Activated CD8-positive, alpha-beta memory T cell treated with anti-CD3 and anti-CD28 coated beads, Interleukin-2, amount 10 ng/mL, durations not matched to agents 7 days and 5 days (primary cell): ENCODE data around the gene C4orf33. TPM values are rescaled to one million over a fixed set of nuclear protein-coding genes. Genes with fewer than 3 reads are reported as not detected.
"Not testable (repeated sequence)": the region's sequence is repeated elsewhere in the genome, so short reads cannot be mapped to it uniquely, and the experiment has no call there.

Experiments
- ATAC-seq: fragments of 150-1000 bp; cut with Tn5 transposase; one replicate; pipeline ENCODE4 v1.10.0; 2021; ENCODE audit warnings: moderate library complexity
- CTCF ChIA-PET: fragments of 350-600 bp; sonication (Branson Sonifier 250); formaldehyde crosslinking; loops from one replicate; lab custom pipeline; 2021; ENCODE audit warnings: antibody characterized with exemption; lab: Charles Lee
- DNase-seq: peaks from one replicate; pipeline ENCODE4 v3.0.0-alpha.2; 2020
- H3K27ac Mint-ChIP-seq: one replicate; pipeline ENCODE4 v1.8.0; 2021; ENCODE audit warnings: mild to moderate bottlenecking, mixed read lengths
- H3K27me3 Mint-ChIP-seq: one replicate; pipeline ENCODE4 v1.8.0; 2021; ENCODE audit warnings: mixed read lengths
- H3K36me3 Mint-ChIP-seq: one replicate; pipeline ENCODE4 v1.8.0; 2021; ENCODE audit warnings: mild to moderate bottlenecking, mixed read lengths
- H3K4me1 Mint-ChIP-seq: one replicate; pipeline ENCODE4 v1.8.0; 2021; ENCODE audit warnings: mixed read lengths
- H3K4me3 Mint-ChIP-seq: one replicate; pipeline ENCODE4 v1.8.0; 2021; ENCODE audit warnings: mild to moderate bottlenecking, moderate library complexity, mixed read lengths
- H3K9me3 Mint-ChIP-seq: one replicate; pipeline ENCODE4 v1.8.0; 2022; ENCODE audit warnings: low read depth, mixed read lengths
- total RNA-seq, 2 experiments: library from RNA; stranded (reverse); gene quantifications; one replicate each; pipeline ENCODE4 v1.2.3, GENCODE V29; 2021

The C4orf33 gene
- total RNA-seq, 2 experiments from 2014 or later: 21.7 to 30.2 TPM

- ATAC-seq: no peak
- H3K4me1 Mint-ChIP-seq: peaks cover 36% of the 10 kb centered on the region
- peak overlapping the region; percentile 96 for H3K27ac Mint-ChIP-seq
- no peak for DNase-seq
- CTCF ChIA-PET: interaction anchor here (1.8 to 2.7 kb wide), 2 partner anchors 231 to 282 kb away, joined by 4 to 13 read pairs; no protein-coding TSS in a partner anchor
- peaks cover 7% of the 10 kb centered on the region for H3K36me3 Mint-ChIP-seq
- no peaks in the 10 kb centered on the region for H3K27me3 Mint-ChIP-seq
- H3K4me3 Mint-ChIP-seq: no peak overlapping the region
- H3K9me3 Mint-ChIP-seq: no peaks in the 10 kb centered on the region
Measured at GRCh38 chr4:129094347-129094746, 1.6 kb upstream of the C4orf33 start.

- DNase-seq: no peak
- peaks cover 13% of the 10 kb centered on the region for H3K36me3 Mint-ChIP-seq
- no peak overlapping the region for H3K27ac Mint-ChIP-seq
- H3K9me3 Mint-ChIP-seq: no peaks in the 10 kb centered on the region
- ATAC-seq: no peak
- CTCF ChIA-PET: no interaction called here
- H3K4me3 Mint-ChIP-seq: no peak overlapping the region
- no peaks in the 10 kb centered on the region for H3K27me3 Mint-ChIP-seq
- H3K4me1 Mint-ChIP-seq: peaks cover 33% of the 10 kb centered on the region
Measured at GRCh38 chr4:129098531-129099001, 2.6 kb downstream of the C4orf33 start.

- Mint-ChIP-seq H3K36me3 (peaks cover 20% of the 10 kb centered on the region), H3K4me3 (no peak overlapping the region), H3K27ac (no peak overlapping the region), H3K27me3 (no peaks in the 10 kb centered on the region), H3K4me1 (no peaks in the 10 kb centered on the region), H3K9me3 (no peaks in the 10 kb centered on the region)
- ATAC-seq: no peak
- DNase-seq: no peak
- CTCF ChIA-PET: no interaction called here
Measured at GRCh38 chr4:129109965-129110824, 14.2 kb downstream of the C4orf33 start.

- DNase-seq: no peak
- no peaks in the 10 kb centered on the region for H3K4me1 Mint-ChIP-seq
- H3K4me3 Mint-ChIP-seq: no peak overlapping the region
- CTCF ChIA-PET: no interaction called here
- H3K27ac Mint-ChIP-seq: no peak overlapping the region
- ATAC-seq: no peak
- H3K27me3 Mint-ChIP-seq: no peaks in the 10 kb centered on the region
- H3K9me3 Mint-ChIP-seq: no peaks in the 10 kb centered on the region
- peaks cover 22% of the 10 kb centered on the region for H3K36me3 Mint-ChIP-seq
Measured at GRCh38 chr4:129110931-129111330, 15.0 kb downstream of the C4orf33 start.

GRCh38 chr4:129111919-129112318 lies 16.0 kb downstream of the C4orf33 start:
- H3K4me1 Mint-ChIP-seq: no peaks in the 10 kb centered on the region
- no peak for ATAC-seq
- CTCF ChIA-PET: no interaction called here
- H3K36me3 Mint-ChIP-seq: peaks cover 22% of the 10 kb centered on the region
- H3K4me3 Mint-ChIP-seq: no peak overlapping the region
- no peaks in the 10 kb centered on the region for H3K9me3 Mint-ChIP-seq
- no peak overlapping the region for H3K27ac Mint-ChIP-seq
- no peaks in the 10 kb centered on the region for H3K27me3 Mint-ChIP-seq
- no peak for DNase-seq

- ATAC-seq (no peak), DNase-seq (no peak)
- H3K4me1 Mint-ChIP-seq: no peaks in the 10 kb centered on the region
- H3K27ac Mint-ChIP-seq: no peak overlapping the region
- H3K36me3 Mint-ChIP-seq: peaks cover 21% of the 10 kb centered on the region
- H3K27me3 Mint-ChIP-seq: no peaks in the 10 kb centered on the region
- CTCF ChIA-PET: interaction anchor here (0.8 to 0.9 kb wide), 2 partner anchors 18 to 23 kb away, joined by 3 read pairs; no protein-coding TSS in a partner anchor
- no peaks in the 10 kb centered on the region for H3K9me3 Mint-ChIP-seq
- H3K4me3 Mint-ChIP-seq: no peak overlapping the region
Measured at GRCh38 chr4:129113434-129113833, 17.5 kb downstream of the C4orf33 start.

GRCh38 chr4:129113919-129114318 lies 18.0 kb downstream of the C4orf33 start:
- no peak for ATAC-seq
- CTCF ChIA-PET: interaction anchor here (0.8 to 0.9 kb wide), 2 partner anchors 18 to 23 kb away, joined by 3 read pairs; no protein-coding TSS in a partner anchor
- DNase-seq: no peak
- Mint-ChIP-seq H3K36me3 (peaks cover 21% of the 10 kb centered on the region), H3K9me3 (no peaks in the 10 kb centered on the region), H3K4me3 (no peak overlapping the region), H3K27me3 (no peaks in the 10 kb centered on the region), H3K4me1 (no peaks in the 10 kb centered on the region), H3K27ac (no peak overlapping the region)

- no peaks in the 10 kb centered on the region for H3K4me1 Mint-ChIP-seq
- ATAC-seq: no peak
- H3K9me3 Mint-ChIP-seq: no peaks in the 10 kb centered on the region
- H3K36me3 Mint-ChIP-seq: peaks cover 6% of the 10 kb centered on the region
- H3K27me3 Mint-ChIP-seq: no peaks in the 10 kb centered on the region
- CTCF ChIA-PET: no interaction called here
- H3K4me3 Mint-ChIP-seq: no peak overlapping the region
- no peak overlapping the region for H3K27ac Mint-ChIP-seq
- no peak for DNase-seq
Measured at GRCh38 chr4:129117705-129118104, 21.8 kb downstream of the C4orf33 start.

GRCh38 chr4:129126614-129127013 lies 30.7 kb downstream of the C4orf33 start:
- H3K4me1 Mint-ChIP-seq, H3K27ac Mint-ChIP-seq, CTCF ChIA-PET, H3K27me3 Mint-ChIP-seq, H3K9me3 Mint-ChIP-seq, ATAC-seq, H3K36me3 Mint-ChIP-seq, DNase-seq, H3K4me3 Mint-ChIP-seq: not testable (repeated sequence)

GRCh38 chr4:129129143-129129542 lies 33.2 kb downstream of the C4orf33 start:
- no peaks in the 10 kb centered on the region for H3K27me3 Mint-ChIP-seq
- H3K4me1 Mint-ChIP-seq: no peaks in the 10 kb centered on the region
- no peak overlapping the region for H3K27ac Mint-ChIP-seq
- ATAC-seq (no peak), DNase-seq (no peak)
- H3K4me3 Mint-ChIP-seq: no peak overlapping the region
- CTCF ChIA-PET: no interaction called here
- peaks cover 2% of the 10 kb centered on the region for H3K9me3 Mint-ChIP-seq
- peaks cover 6% of the 10 kb centered on the region for H3K36me3 Mint-ChIP-seq

- Mint-ChIP-seq H3K27ac (no peak overlapping the region), H3K4me1 (no peaks in the 10 kb centered on the region), H3K27me3 (no peaks in the 10 kb centered on the region), H3K36me3 (peaks cover 2% of the 10 kb centered on the region), H3K9me3 (peaks cover 2% of the 10 kb centered on the region), H3K4me3 (no peak overlapping the region)
- CTCF ChIA-PET: interaction anchor here (0.6 kb wide), 1 partner anchor 17 kb away, joined by 3 read pairs; no protein-coding TSS in a partner anchor
- DNase-seq: no peak
- ATAC-seq: no peak
Measured at GRCh38 chr4:129131343-129131742, 35.4 kb downstream of the C4orf33 start.

- no peaks in the 10 kb centered on the region for H3K4me1 Mint-ChIP-seq
- no peak overlapping the region for H3K27ac Mint-ChIP-seq
- DNase-seq (no peak), ATAC-seq (no peak)
- H3K9me3 Mint-ChIP-seq: no peaks in the 10 kb centered on the region
- H3K36me3 Mint-ChIP-seq: peaks cover 2% of the 10 kb centered on the region
- peaks cover 5% of the 10 kb centered on the region for H3K27me3 Mint-ChIP-seq
- H3K4me3 Mint-ChIP-seq: no peak overlapping the region
- CTCF ChIA-PET: interaction anchor here (0.6 kb wide), 1 partner anchor 23 kb away, joined by 3 read pairs; no protein-coding TSS in a partner anchor
Measured at GRCh38 chr4:129136433-129136832, 40.5 kb downstream of the C4orf33 start.

- ATAC-seq (no peak), DNase-seq (no peak)
- no peak overlapping the region for H3K27ac Mint-ChIP-seq
- H3K36me3 Mint-ChIP-seq: no peaks in the 10 kb centered on the region
- no peaks in the 10 kb centered on the region for H3K4me1 Mint-ChIP-seq
- no peaks in the 10 kb centered on the region for H3K9me3 Mint-ChIP-seq
- CTCF ChIA-PET: no interaction called here
- H3K4me3 Mint-ChIP-seq: no peak overlapping the region
- H3K27me3 Mint-ChIP-seq: peaks cover 17% of the 10 kb centered on the region
Measured at GRCh38 chr4:129138810-129139496, 43.0 kb downstream of the C4orf33 start.
